Measurements from ENCODE around the gene NPAS3.

The NPAS3 gene

GRCh38 chr14:33542338-33543287 is 603.9 kb downstream of the NPAS3 start:
- peak overlapping the region; percentile 16 to 55 for H3K27ac Mint-ChIP-seq
- no peaks in the 10 kb centered on the region for H3K4me1 Mint-ChIP-seq
- H3K4me3 Mint-ChIP-seq = no peak overlapping the region
- no peak for DNase-seq
- no peaks in the 10 kb centered on the region for H3K27me3 Mint-ChIP-seq
- ATAC-seq = no peak
- no peaks in the 10 kb centered on the region for H3K9me3 Mint-ChIP-seq

GRCh38 chr14:33545696-33546095 is 607.0 kb downstream of the NPAS3 start:
- Mint-ChIP-seq H3K4me1 (no peaks in the 10 kb centered on the region), H3K4me3 (no peak overlapping the region), H3K27me3 (no peaks in the 10 kb centered on the region), H3K9me3 (no peaks in the 10 kb centered on the region), H3K27ac (no peak overlapping the region)
- ATAC-seq (no peak), DNase-seq (no peak)

GRCh38 chr14:33548606-33549005 is 609.9 kb downstream of the NPAS3 start:
- H3K9me3 Mint-ChIP-seq = no peaks in the 10 kb centered on the region
- no peak for ATAC-seq

GRCh38 chr14:33551963-33552362 is 613.3 kb downstream of the NPAS3 start:
- Mint-ChIP-seq H3K9me3 (no peaks in the 10 kb centered on the region), H3K27me3 (no peaks in the 10 kb centered on the region), H3K4me1 (no peaks in the 10 kb centered on the region), H3K4me3 (no peak overlapping the region), H3K27ac (no peak overlapping the region)
- no peak for ATAC-seq
- DNase-seq = no peak

More at GRCh38 chr14:33548606-33549005, 609.9 kb downstream of the NPAS3 start:
- Mint-ChIP-seq H3K27me3 (no peaks in the 10 kb centered on the region), H3K4me1 (no peaks in the 10 kb centered on the region), H3K27ac (no peak overlapping the region), H3K4me3 (no peak overlapping the region)
- DNase-seq = no peak

GRCh38 chr14:33553706-33554278 is 615.1 kb downstream of the NPAS3 start:
- ATAC-seq = no peak
- H3K9me3 Mint-ChIP-seq = no peaks in the 10 kb centered on the region
- no peak overlapping the region for H3K4me3 Mint-ChIP-seq
- DNase-seq = no peak
- no peaks in the 10 kb centered on the region for H3K27me3 Mint-ChIP-seq
- H3K27ac Mint-ChIP-seq = no peak overlapping the region
- no peaks in the 10 kb centered on the region for H3K4me1 Mint-ChIP-seq

GRCh38 chr14:33554988-33555387 is 616.3 kb downstream of the NPAS3 start:
- no peak overlapping the region for H3K4me3 Mint-ChIP-seq
- no peak for ATAC-seq
- DNase-seq = no peak
- no peaks in the 10 kb centered on the region for H3K27me3 Mint-ChIP-seq
- no peak overlapping the region for H3K27ac Mint-ChIP-seq
- H3K9me3 Mint-ChIP-seq = no peaks in the 10 kb centered on the region
- H3K4me1 Mint-ChIP-seq = no peaks in the 10 kb centered on the region

- DNase-seq (no peak), ATAC-seq (no peak)
- Mint-ChIP-seq H3K4me3 (no peak overlapping the region), H3K27me3 (no peaks in the 10 kb centered on the region), H3K27ac (no peak overlapping the region), H3K4me1 (no peaks in the 10 kb centered on the region), H3K9me3 (no peaks in the 10 kb centered on the region)
Observed at GRCh38 chr14:33555710-33556350, 617.2 kb downstream of the NPAS3 start.

- ATAC-seq (no peak), DNase-seq (no peak)
- Mint-ChIP-seq H3K4me3 (no peak overlapping the region), H3K9me3 (no peaks in the 10 kb centered on the region), H3K27me3 (no peaks in the 10 kb centered on the region), H3K27ac (no peak overlapping the region), H3K4me1 (no peaks in the 10 kb centered on the region)
Observed at GRCh38 chr14:33556382-33557121, 617.9 kb downstream of the NPAS3 start.

GRCh38 chr14:33560718-33561431 is 622.2 kb downstream of the NPAS3 start:
- H3K4me3 Mint-ChIP-seq = no peak overlapping the region
- H3K27ac Mint-ChIP-seq = no peak overlapping the region
- H3K4me1 Mint-ChIP-seq = no peaks in the 10 kb centered on the region
- H3K9me3 Mint-ChIP-seq = no peaks in the 10 kb centered on the region
- DNase-seq (no peak), ATAC-seq (no peak)
- H3K27me3 Mint-ChIP-seq = no peaks in the 10 kb centered on the region

- DNase-seq (no peak), ATAC-seq (no peak)
- no peak overlapping the region for H3K4me3 Mint-ChIP-seq
- no peaks in the 10 kb centered on the region for H3K4me1 Mint-ChIP-seq
- no peaks in the 10 kb centered on the region for H3K27me3 Mint-ChIP-seq
- H3K9me3 Mint-ChIP-seq = no peaks in the 10 kb centered on the region
- H3K27ac Mint-ChIP-seq = no peak overlapping the region
Observed at GRCh38 chr14:33561488-33562175, 623.0 kb downstream of the NPAS3 start.

GRCh38 chr14:33563191-33563900 is 624.7 kb downstream of the NPAS3 start:
- Mint-ChIP-seq H3K9me3 (no peaks in the 10 kb centered on the region), H3K27me3 (no peaks in the 10 kb centered on the region), H3K4me3 (no peak overlapping the region), H3K4me1 (no peaks in the 10 kb centered on the region), H3K27ac (no peak overlapping the region)
- no peak for DNase-seq
- ATAC-seq = no peak

GRCh38 chr14:33563901-33564197 is 625.2 kb downstream of the NPAS3 start:
- H3K27ac Mint-ChIP-seq = peak overlapping the region in 1 of 2 donors; percentile 54
- H3K9me3 Mint-ChIP-seq = no peaks in the 10 kb centered on the region
- DNase-seq (no peak), ATAC-seq (no peak)
- no peaks in the 10 kb centered on the region for H3K27me3 Mint-ChIP-seq
- H3K4me1 Mint-ChIP-seq = no peaks in the 10 kb centered on the region
- H3K4me3 Mint-ChIP-seq = no peak overlapping the region

GRCh38 chr14:33564774-33565630 is 626.3 kb downstream of the NPAS3 start:
- peak; percentile 42 for ATAC-seq
- no peak for DNase-seq
- H3K9me3 Mint-ChIP-seq = no peaks in the 10 kb centered on the region
- no peak overlapping the region for H3K4me3 Mint-ChIP-seq
- H3K27ac Mint-ChIP-seq = no peak overlapping the region
- H3K27me3 Mint-ChIP-seq = no peaks in the 10 kb centered on the region
- no peaks in the 10 kb centered on the region for H3K4me1 Mint-ChIP-seq
